Keratinocyte (primary cell): ENCODE data around the gene PACS2. TPM values are rescaled to one million over a fixed set of nuclear protein-coding genes. Genes with fewer than 3 reads are reported as not detected.
"Not testable (repeated sequence)": the region's sequence is repeated elsewhere in the genome, so short reads cannot be mapped to it uniquely, and the experiment has no call there.

Source experiments
- DNase-seq: peaks from one replicate; pipeline ENCODE4 v3.0.0-alpha.2; 2011; ENCODE audit warnings: low read depth, missing footprints, low spot score
- FAIRE-seq: peaks from 2 replicates; lab custom pipeline; 2011; peaks lifted over from hg19 to GRCh38; lab: Jason Lieb, UNC
- H2AFZ ChIP-seq: 2 replicates; pipeline ENCODE4 v1.6.0; 2012; ENCODE audit warnings: low read length, control low read depth, inconsistent platforms; ENCODE audit not compliant: control insufficient read depth
- H3K27ac ChIP-seq: 2 replicates; pipeline ENCODE4 v1.5.1; 2011; ENCODE audit warnings: low read length; ENCODE audit not compliant: control insufficient read depth, insufficient read depth
- H3K27me3 ChIP-seq: 3 replicates; pipeline ENCODE4 v1.6.0; 2011; ENCODE audit warnings: low read length; ENCODE audit not compliant: control insufficient read depth, insufficient read depth; ENCODE audit errors: extremely low read depth
- H3K36me3 ChIP-seq, 2 experiments: 2 replicates in 1 of 2; 3 replicates in 1 of 2; pipeline ENCODE4 v1.5.1; 2011; ENCODE audit warnings: low read length in 2 of 2, mild to moderate bottlenecking in 1 of 2; ENCODE audit not compliant: control insufficient read depth in 2 of 2, insufficient read depth in 2 of 2; ENCODE audit errors: extremely low read depth in 1 of 2
- H3K4me1 ChIP-seq: 3 replicates; pipeline ENCODE4 v1.5.1; 2011; ENCODE audit warnings: low read length; ENCODE audit not compliant: control insufficient read depth, insufficient read depth; ENCODE audit errors: extremely low read depth
- H3K4me2 ChIP-seq: 3 replicates; pipeline ENCODE4 v1.6.0; 2011; ENCODE audit warnings: low read depth, low read length; ENCODE audit not compliant: control insufficient read depth, insufficient read depth; ENCODE audit errors: extremely low read depth
- H3K4me3 ChIP-seq, 3 experiments: fragments of 200-600 bp in 1 of 3; sonication (generic) in 1 of 3; 2 replicates in 2 of 3; 3 replicates in 1 of 3; pipeline ENCODE4 v1.5.1; 2011 to 2016; ENCODE audit warnings: low read length in 3 of 3, mild to moderate bottlenecking in 3 of 3, control low read depth in 2 of 3, inconsistent platforms in 1 of 3, low read depth in 1 of 3, mixed read lengths in 1 of 3, mixed run types in 1 of 3, moderate library complexity in 1 of 3; ENCODE audit not compliant: control insufficient read depth in 2 of 3, insufficient read depth in 2 of 3; ENCODE audit errors: extremely low read depth in 1 of 3
- H3K79me2 ChIP-seq: 2 replicates; pipeline ENCODE4 v1.6.0; 2012; ENCODE audit warnings: low read length; ENCODE audit not compliant: control insufficient read depth, insufficient read depth
- H3K9ac ChIP-seq: 3 replicates; pipeline ENCODE4 v1.6.0; 2011; ENCODE audit warnings: low read length; ENCODE audit not compliant: control insufficient read depth, insufficient read depth; ENCODE audit errors: extremely low read depth
- H3K9me1 ChIP-seq: 3 replicates; pipeline ENCODE4 v1.6.0; 2011; ENCODE audit warnings: low read length; ENCODE audit not compliant: control insufficient read depth, insufficient read depth; ENCODE audit errors: extremely low read depth
- H3K9me3 ChIP-seq: 2 replicates; pipeline ENCODE4 v1.5.1; 2012; ENCODE audit warnings: low read depth, low read length; ENCODE audit not compliant: control insufficient read depth
- H4K20me1 ChIP-seq: 3 replicates; pipeline ENCODE4 v1.6.0; 2011; ENCODE audit warnings: low read length; ENCODE audit not compliant: control insufficient read depth, insufficient read depth; ENCODE audit errors: extremely low read depth
- CTCF ChIP-seq, 3 experiments: IDR thresholded peaks in 1 of 3; conservative IDR thresholded peaks in 1 of 3; optimal IDR thresholded peaks in 1 of 3; 2 replicates in 2 of 3; 3 replicates in 1 of 3; pipeline versions ENCODE3 to v1.5.1; 2011; ENCODE audit warnings: low read length in 3 of 3, mild to moderate bottlenecking in 3 of 3, moderate library complexity in 2 of 3, control low read depth in 1 of 3, inconsistent platforms in 1 of 3; ENCODE audit not compliant: insufficient read depth in 2 of 3; ENCODE audit errors: extremely low read depth in 1 of 3
- EZH2 ChIP-seq: IDR thresholded peaks from one replicate; pipeline ENCODE4 v1.6.1; 2012; ENCODE audit warnings: inconsistent platforms, mild to moderate bottlenecking, low read length, moderate library complexity
- dilution Hi-C: fragments of 300-500 bp; cut with MboI; formaldehyde crosslinking; loops from one replicate; pipeline ENCODE4 v1.7.0; 2020; ENCODE audit warnings: low sequenced_read_pairs; ENCODE audit not compliant: extremely low pct_ligation_motif_present
- polyA plus RNA-seq, 5 experiments: library from polyadenylated mRNA; depleted of rRNA in 3 of 5; stranded (reverse) in 3 of 5; stranded (forward) in 1 of 5; unstranded in 1 of 5; fragments of >200 nt; gene quantifications; 1 replicate in 1 of 5; 2 replicates in 3 of 5; 3 replicates in 1 of 5; pipeline versions ENCODE4 v1.2.1 to v1.2.3, GENCODE V29; 2011 to 2012; ENCODE audit warnings: missing spikeins in 2 of 5, low read depth in 1 of 5, low replicate concordance in 1 of 5

PACS2 gene
- polyA plus RNA-seq, 1 donor (not counting 4 experiments of a cell fraction or from before 2014, with no cell fraction given): 11.8 TPM

- H3K9me1 ChIP-seq: no peaks in the 10 kb centered on the region
- no peak overlapping the region for H3K4me3 ChIP-seq
- H3K9ac ChIP-seq: no peak overlapping the region
- no peaks in the 10 kb centered on the region for H3K4me1 ChIP-seq
- no peaks in the 10 kb centered on the region for H3K9me3 ChIP-seq
- no peaks in the 10 kb centered on the region for H3K36me3 ChIP-seq
- no peak overlapping the region for H2AFZ ChIP-seq
- dilution Hi-C loops: no loop called here
- no peak overlapping the region for H3K27ac ChIP-seq
- no peaks in the 10 kb centered on the region for H4K20me1 ChIP-seq
- FAIRE-seq: no peak
- H3K4me2 ChIP-seq: no peak overlapping the region
- peaks cover 71% of the 10 kb centered on the region for H3K79me2 ChIP-seq
- TF ChIP-seq EZH2: no peak
- no peak for TF ChIP-seq CTCF (optimal IDR thresholded peaks at IDR 0.05 in 1 of 3, IDR thresholded peaks at IDR 0.05 in 1 of 3, conservative IDR thresholded peaks at IDR 0.05 in 1 of 3; ENCODE audit: extremely low read depth in 1 of 3, insufficient read depth in 2 of 3, low read length in 3 of 3)
- no peak for DNase-seq
- H3K27me3 ChIP-seq: no peaks in the 10 kb centered on the region
Measured at GRCh38 chr14:105294142-105294597, 20.4 kb upstream of the PACS2 start.

- H3K79me2 ChIP-seq: peaks cover 70% of the 10 kb centered on the region
- FAIRE-seq, H3K9me3 ChIP-seq, H3K36me3 ChIP-seq, H3K9me1 ChIP-seq, H3K27me3 ChIP-seq, DNase-seq, H3K4me2 ChIP-seq, H3K9ac ChIP-seq, H3K27ac ChIP-seq, H3K4me1 ChIP-seq, dilution Hi-C loops, H4K20me1 ChIP-seq, H2AFZ ChIP-seq, H3K4me3 ChIP-seq: not testable (repeated sequence)
Measured at GRCh38 chr14:105297311-105297710, 17.2 kb upstream of the PACS2 start.
